Measurements from ENCODE around the gene EID2. TPM values are rescaled to one million over a fixed set of nuclear protein-coding genes. Genes with fewer than 3 reads are reported as not detected.

Gene EID2
- total and polyA plus RNA-seq, 2 donors from 2014 or later = 12.0 to 17.0 TPM

DNA sequence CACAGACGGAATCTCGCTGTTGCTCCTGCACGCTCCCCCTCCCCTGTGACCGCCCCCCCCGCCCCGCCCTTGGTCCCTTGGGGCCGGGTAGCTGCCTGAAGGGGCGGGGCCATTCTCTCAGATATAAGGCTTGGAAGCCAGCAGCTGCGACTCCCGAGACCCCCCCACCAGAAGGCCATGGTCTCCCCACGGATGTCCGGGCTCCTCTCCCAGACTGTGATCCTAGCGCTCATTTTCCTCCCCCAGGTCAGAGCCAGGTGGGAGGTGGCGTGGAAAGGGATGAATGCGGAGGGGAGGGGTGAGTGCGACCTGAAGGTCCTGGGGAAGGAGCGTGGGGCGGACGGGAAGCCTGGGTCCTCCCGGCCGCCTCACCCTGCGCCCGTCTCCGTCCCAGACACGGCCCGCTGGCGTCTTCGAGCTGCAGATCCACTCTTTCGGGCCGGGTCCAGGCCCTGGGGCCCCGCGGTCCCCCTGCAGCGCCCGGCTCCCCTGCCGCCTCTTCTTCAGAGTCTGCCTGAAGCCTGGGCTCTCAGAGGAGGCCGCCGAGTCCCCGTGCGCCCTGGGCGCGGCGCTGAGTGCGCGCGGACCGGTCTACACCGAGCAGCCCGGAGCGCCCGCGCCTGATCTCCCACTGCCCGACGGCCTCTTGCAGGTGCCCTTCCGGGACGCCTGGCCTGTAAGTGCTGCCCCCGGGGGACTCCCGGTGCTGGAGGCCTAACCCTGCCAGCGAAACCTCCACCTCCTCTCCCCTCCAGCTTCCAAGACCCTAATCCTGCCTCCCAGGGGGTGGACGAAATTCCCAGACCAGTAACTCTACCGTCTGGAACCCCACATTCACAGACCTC lies 40.9 kb downstream of the EID2 start, which contains the start of gene DLL3:
Gene DLL3, plus strand, starts transcription at position 150 of the 845 bp plus-strand sequence. Its CDS starts 28 bp downstream, at position 178.
- Histone ChIP-seq H3K4me1 (ENCODE audit: control insufficient read depth in 2 of 3, insufficient read depth in 2 of 3, low read depth in 1 of 3, low read length in 3 of 3) (peaks cover 0 to 5% (median 4%) of the 10 kb centered on the region in 3 donors), H3K36me3 (ENCODE audit: control insufficient read depth in 2 of 3, insufficient read depth in 3 of 3, low read length in 3 of 3) (no peaks in the 10 kb centered on the region), H3K9ac (ENCODE audit: low read length in 3 of 3) (no peak within 1 kb of the TSS), H3K27me3 (ENCODE audit: control insufficient read depth, insufficient read depth, low read length) (peaks cover 21% of the 10 kb centered on the region), H3K4me3 (ENCODE audit: low read length in 3 of 3) (peak within 1 kb of the TSS in 1 of 3 donors; percentile 30), H3K9me3 (ENCODE audit: control insufficient read depth in 2 of 3, insufficient read depth in 1 of 3, low read length in 3 of 3) (no peaks in the 10 kb centered on the region), H3K27ac (ENCODE audit: low read depth in 2 of 2, low read length in 2 of 2) (no peak within 1 kb of the TSS)
- intact Hi-C loops (cut with DNase I) = no loop called here
- FAIRE-seq (no peak), DNase-seq (peak in 2 of 5 donors; percentile 16 to 72)
- TF ChIP-seq, protein P1, sequence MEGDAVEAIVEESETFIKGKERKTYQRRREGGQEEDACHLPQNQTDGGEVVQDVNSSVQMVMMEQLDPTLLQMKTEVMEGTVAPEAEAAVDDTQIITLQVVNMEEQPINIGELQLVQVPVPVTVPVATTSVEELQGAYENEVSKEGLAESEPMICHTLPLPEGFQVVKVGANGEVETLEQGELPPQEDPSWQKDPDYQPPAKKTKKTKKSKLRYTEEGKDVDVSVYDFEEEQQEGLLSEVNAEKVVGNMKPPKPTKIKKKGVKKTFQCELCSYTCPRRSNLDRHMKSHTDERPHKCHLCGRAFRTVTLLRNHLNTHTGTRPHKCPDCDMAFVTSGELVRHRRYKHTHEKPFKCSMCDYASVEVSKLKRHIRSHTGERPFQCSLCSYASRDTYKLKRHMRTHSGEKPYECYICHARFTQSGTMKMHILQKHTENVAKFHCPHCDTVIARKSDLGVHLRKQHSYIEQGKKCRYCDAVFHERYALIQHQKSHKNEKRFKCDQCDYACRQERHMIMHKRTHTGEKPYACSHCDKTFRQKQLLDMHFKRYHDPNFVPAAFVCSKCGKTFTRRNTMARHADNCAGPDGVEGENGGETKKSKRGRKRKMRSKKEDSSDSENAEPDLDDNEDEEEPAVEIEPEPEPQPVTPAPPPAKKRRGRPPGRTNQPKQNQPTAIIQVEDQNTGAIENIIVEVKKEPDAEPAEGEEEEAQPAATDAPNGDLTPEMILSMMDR (IDR thresholded peaks at IDR 0.05; ENCODE audit: borderline replicate concordance, extremely low read depth, insufficient read depth) = no peak

DNA sequence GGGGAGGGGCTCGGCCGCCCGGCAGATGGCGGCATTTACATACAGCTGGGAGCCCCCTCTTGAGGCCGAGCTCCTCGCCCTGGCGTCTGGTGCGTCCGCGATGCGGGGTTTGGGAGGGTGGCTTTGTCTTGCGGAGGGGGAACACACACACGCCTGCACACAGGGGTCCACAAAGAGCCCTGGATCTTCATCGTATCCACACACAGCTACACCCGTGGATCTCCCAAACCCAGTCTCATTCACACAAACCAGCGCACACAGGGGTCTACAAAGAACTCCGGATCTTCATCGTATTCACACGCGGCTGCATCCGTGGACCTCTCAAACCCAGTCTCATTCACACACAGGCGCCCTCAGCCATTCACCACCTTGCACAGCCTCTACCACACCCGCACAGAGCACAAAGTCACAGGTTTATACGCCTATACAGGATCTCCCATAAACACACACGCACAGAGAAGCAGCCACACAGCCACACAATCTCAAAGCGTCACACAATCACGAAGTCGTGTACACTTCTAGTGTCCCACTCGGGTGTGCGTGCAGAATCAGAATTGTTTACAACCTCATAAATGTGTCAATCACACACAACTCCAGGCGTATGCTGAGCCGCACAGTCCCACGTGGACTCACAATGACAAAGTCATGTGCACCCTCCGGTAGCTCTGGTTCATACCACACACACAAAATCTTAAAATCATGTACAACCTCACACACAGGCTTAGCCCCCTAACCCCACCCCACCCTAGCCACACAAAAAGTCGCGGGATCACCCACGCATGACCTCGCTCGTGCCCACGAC lies 41.8 kb downstream of the EID2 start:
- FAIRE-seq (no peak), DNase-seq (peak in 4 of 5 donors; percentile 69 to 83 (median 76))
- Histone ChIP-seq H3K4me3 (ENCODE audit: low read length in 3 of 3) (peak overlapping the region in 1 of 3 donors; percentile 30), H3K36me3 (ENCODE audit: control insufficient read depth in 2 of 3, insufficient read depth in 3 of 3, low read length in 3 of 3) (no peaks in the 10 kb centered on the region), H3K9me3 (ENCODE audit: control insufficient read depth in 2 of 3, insufficient read depth in 1 of 3, low read length in 3 of 3) (no peaks in the 10 kb centered on the region), H3K27me3 (ENCODE audit: control insufficient read depth, insufficient read depth, low read length) (peaks cover 21% of the 10 kb centered on the region), H3K4me1 (ENCODE audit: control insufficient read depth in 2 of 3, insufficient read depth in 2 of 3, low read depth in 1 of 3, low read length in 3 of 3) (peaks cover 0 to 5% (median 4%) of the 10 kb centered on the region in 3 donors), H3K9ac (ENCODE audit: low read length in 3 of 3) (no peak overlapping the region), H3K27ac (ENCODE audit: low read depth in 2 of 2, low read length in 2 of 2) (no peak overlapping the region)
- TF ChIP-seq, protein P1 (IDR thresholded peaks at IDR 0.05; ENCODE audit: borderline replicate concordance, extremely low read depth, insufficient read depth) = no peak
- intact Hi-C loops (cut with DNase I) = no loop called here

DNA sequence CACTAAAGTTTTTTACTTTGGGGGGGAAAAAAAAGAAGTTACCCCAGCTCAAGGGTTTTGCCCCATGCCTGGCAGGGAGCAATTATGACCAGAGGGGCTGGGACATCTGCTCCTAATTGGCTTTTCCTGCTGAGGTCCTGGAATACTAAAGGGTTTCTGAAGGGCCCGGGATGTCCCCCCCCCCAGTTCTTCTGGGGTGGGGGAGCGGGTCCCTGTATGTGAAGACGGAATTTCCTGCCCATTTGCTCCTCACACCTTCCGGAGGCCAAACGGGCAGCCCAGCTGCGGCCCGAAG lies 42.3 kb downstream of the EID2 start:
- TF ChIP-seq, protein P1 (IDR thresholded peaks at IDR 0.05; ENCODE audit: borderline replicate concordance, extremely low read depth, insufficient read depth) = no peak
- H3K4me3 ChIP-seq (ENCODE audit: low read length in 3 of 3) = no peak overlapping the region

More for the DNA sequence above, 42.3 kb downstream of the EID2 start:
- Histone ChIP-seq H3K4me1 (ENCODE audit: control insufficient read depth in 2 of 3, insufficient read depth in 2 of 3, low read depth in 1 of 3, low read length in 3 of 3) (peaks cover 0 to 4% (median 3%) of the 10 kb centered on the region in 3 donors), H3K27me3 (ENCODE audit: control insufficient read depth, insufficient read depth, low read length) (peaks cover 21% of the 10 kb centered on the region), H3K27ac (ENCODE audit: low read depth in 2 of 2, low read length in 2 of 2) (no peak overlapping the region), H3K9me3 (ENCODE audit: control insufficient read depth in 2 of 3, insufficient read depth in 1 of 3, low read length in 3 of 3) (no peaks in the 10 kb centered on the region), H3K9ac (ENCODE audit: low read length in 3 of 3) (no peak overlapping the region), H3K36me3 (ENCODE audit: control insufficient read depth in 2 of 3, insufficient read depth in 3 of 3, low read length in 3 of 3) (no peaks in the 10 kb centered on the region)
- FAIRE-seq (no peak), DNase-seq (no peak)
- intact Hi-C loops (cut with DNase I) = no loop called here
